HCT116 (cell line): ENCODE results near the gene TIPRL. TPM values are rescaled to one million over a fixed set of nuclear protein-coding genes. Genes with fewer than 3 reads are reported as not detected.
"Not testable (repeated sequence)": the region's sequence is repeated elsewhere in the genome, so short reads cannot be mapped to it uniquely, and the experiment has no call there.

Experiments used
- ATAC-seq: fragments of 200-7000 bp; cut with Tn5 transposase; 2 replicates; pipeline ENCODE4 v1.9.1; 2020; ENCODE audit warnings: mild to moderate bottlenecking, moderate library complexity
- BruUV-seq: library from RNA; stranded (reverse); fragments of 400-500 nt; replicated peaks from 2 replicates; lab custom pipeline; 2021; lab: Mats Ljungman, UMichigan
- CTCF ChIA-PET: fragments of 300-600 bp; sonication (Branson Sonifier 250); formaldehyde crosslinking; loops from one replicate; lab custom pipeline; 2021; ENCODE audit warnings: antibody characterized with exemption; lab: Charles Lee
- POLR2A ChIA-PET: fragments of 300-600, 350-600 bp; sonication (Branson Sonifier 250); formaldehyde crosslinking; loops from one replicate; lab custom pipeline; 2021; ENCODE audit warnings: antibody characterized with exemption; lab: Charles Lee
- RAD21 ChIA-PET, 2 experiments: fragments of 300-600 bp; sonication (Branson Sonifier 250); formaldehyde crosslinking; loops; one replicate each; lab custom pipeline; 2023; ENCODE audit warnings: low total read pairs in 2 of 2; ENCODE audit not compliant: uncharacterized antibody in 2 of 2, unreplicated experiment in 2 of 2, low non-redundant PET in 1 of 2; lab: Charles Lee
- DNase-seq: peaks from one replicate; pipeline ENCODE4 v3.0.0-alpha.2; 2010; ENCODE audit warnings: low read depth, low spot score
- H2AFZ ChIP-seq: fragments of 200-600 bp; shearing (Covaris generic), sonication (generic); 2 replicates; pipeline ENCODE4 v1.6.1; 2017; ENCODE audit warnings: low read depth, mixed run types, mixed read lengths, antibody characterized with exemption, low read length; ENCODE audit not compliant: poor library complexity, severe bottlenecking
- H3K27ac ChIP-seq: 2 replicates; pipeline ENCODE4 v1.5.1; 2012; ENCODE audit warnings: low read depth, low read length
- H3K27me3 ChIP-seq: fragments of 200-600 bp; sonication (generic); 2 replicates; pipeline ENCODE4 v1.6.1; 2016; ENCODE audit warnings: mixed run types, low read length, mixed read lengths; ENCODE audit not compliant: insufficient read depth
- H3K36me3 ChIP-seq, 2 experiments: fragments of 200-500 bp in 1 of 2; fragments of 200-600 bp in 1 of 2; sonication (Bioruptor generic) in 1 of 2; sonication (generic) in 1 of 2; 2 replicates each; pipeline versions ENCODE4 v1.5.1 to v1.6.1; 2014 to 2016; ENCODE audit warnings: low read length in 2 of 2, inconsistent platforms in 1 of 2, mixed read lengths in 1 of 2, mixed run types in 1 of 2; ENCODE audit not compliant: insufficient read depth in 2 of 2, control insufficient read depth in 1 of 2
- H3K4me1 ChIP-seq, 2 experiments: fragments of 200-600 bp in 1 of 2; sonication (generic) in 1 of 2; 2 replicates each; pipeline versions ENCODE4 v1.5.1 to v1.6.1; 2012 to 2017; ENCODE audit warnings: low read length in 2 of 2, inconsistent platforms in 1 of 2, mild to moderate bottlenecking in 1 of 2, mixed read lengths in 1 of 2, mixed run types in 1 of 2, moderate library complexity in 1 of 2; ENCODE audit not compliant: insufficient read depth in 2 of 2, control insufficient read depth in 1 of 2
- H3K4me2 ChIP-seq: fragments of 200-600 bp; sonication (generic); 2 replicates; pipeline ENCODE4 v1.6.1; 2017; ENCODE audit warnings: mixed run types, low read length, mixed read lengths
- H3K4me3 ChIP-seq, 2 experiments: fragments of 200-600 bp in 1 of 2; sonication (generic) in 1 of 2; replicated peaks in 1 of 2; 2 replicates each; pipeline ENCODE4 v1.5.1; 2011 to 2016; ENCODE audit warnings: low read length in 2 of 2, control low read depth in 1 of 2, low read depth in 1 of 2, mild to moderate bottlenecking in 1 of 2, mixed read lengths in 1 of 2, mixed run types in 1 of 2
- H3K79me2 ChIP-seq: fragments of 200-600 bp; sonication (generic); 2 replicates; pipeline ENCODE4 v1.6.1; 2017; ENCODE audit warnings: mild to moderate bottlenecking, mixed run types, low read length, moderate library complexity, mixed read lengths; ENCODE audit not compliant: insufficient read depth
- H3K9ac ChIP-seq: fragments of 200-600 bp; sonication (generic); 2 replicates; pipeline ENCODE4 v1.6.1; 2016; ENCODE audit warnings: low read length, mixed read lengths
- H3K9me2 ChIP-seq: fragments of 200-600 bp; sonication (generic), shearing (Covaris generic); 2 replicates; pipeline ENCODE4 v1.6.1; 2017; ENCODE audit warnings: mixed run types, mild to moderate bottlenecking, moderate library complexity; ENCODE audit not compliant: insufficient read depth
- H3K9me3 ChIP-seq, 2 experiments: fragments of 200-500 bp in 1 of 2; fragments of 200-600 bp in 1 of 2; sonication (Bioruptor generic) in 1 of 2; sonication (generic) in 1 of 2; 2 replicates each; pipeline ENCODE4 v1.6.1; 2014 to 2017; ENCODE audit warnings: low read length in 2 of 2, mixed read lengths in 2 of 2, inconsistent platforms in 1 of 2, low read depth in 1 of 2, mild to moderate bottlenecking in 1 of 2, mixed run types in 1 of 2, moderate library complexity in 1 of 2; ENCODE audit not compliant: control insufficient read depth in 1 of 2, insufficient read depth in 1 of 2
- H4K20me1 ChIP-seq: fragments of 200-600 bp; sonication (generic), shearing (Covaris generic); 2 replicates; pipeline ENCODE4 v1.6.1; 2017; ENCODE audit warnings: mixed run types, mild to moderate bottlenecking, moderate library complexity; ENCODE audit not compliant: insufficient read depth
- CBX3 ChIP-seq: IDR thresholded peaks from 2 replicates; pipeline ENCODE4 v1.6.1; 2012; ENCODE audit warnings: low read depth
- CEBPB ChIP-seq: IDR thresholded peaks from 2 replicates; pipeline ENCODE4 v1.6.1; 2012; ENCODE audit warnings: low read depth
- EGR1 ChIP-seq: IDR thresholded peaks from 2 replicates; pipeline ENCODE4 v1.6.1; 2012; ENCODE audit warnings: low read depth
- ELF1 ChIP-seq: IDR thresholded peaks from 2 replicates; pipeline ENCODE4 v1.6.1; 2012; ENCODE audit warnings: low read depth, borderline replicate concordance
- EZH2 ChIP-seq: fragments of 200-600 bp; sonication (generic); IDR thresholded peaks from 2 replicates; pipeline ENCODE4 v1.6.1; 2017; ENCODE audit warnings: antibody characterized with exemption, mixed run types
- EZH2phosphoT487 ChIP-seq: fragments of 200-600 bp; IDR thresholded peaks from 2 replicates; pipeline ENCODE4 v1.6.1; 2018; ENCODE audit warnings: antibody characterized with exemption, borderline replicate concordance
- JUND ChIP-seq: IDR thresholded peaks from 2 replicates; pipeline ENCODE4 v1.6.1; 2012
- POLR2AphosphoS5 ChIP-seq: IDR thresholded peaks from 2 replicates; pipeline ENCODE4 v1.6.1; 2011; ENCODE audit warnings: mild to moderate bottlenecking, low read depth, low read length, moderate library complexity
- RAD21 ChIP-seq: IDR thresholded peaks from 2 replicates; pipeline ENCODE4 v1.6.1; 2012; ENCODE audit warnings: low read depth, mild to moderate bottlenecking
- SIN3A ChIP-seq: IDR thresholded peaks from 2 replicates; pipeline ENCODE4 v1.6.1; 2012; ENCODE audit warnings: low read depth
- SP1 ChIP-seq: IDR thresholded peaks from 2 replicates; pipeline ENCODE4 v1.6.1; 2012; ENCODE audit warnings: low read depth
- SRF ChIP-seq: IDR thresholded peaks from 2 replicates; pipeline ENCODE4 v1.6.1; 2012; ENCODE audit warnings: low read depth
- YY1 ChIP-seq: IDR thresholded peaks from 2 replicates; pipeline ENCODE4 v1.6.1; 2011; ENCODE audit warnings: low read length, low read depth, moderate library complexity, mild to moderate bottlenecking; ENCODE audit not compliant: insufficient replicate concordance; ENCODE audit errors: extremely low read depth
- ZBTB33 ChIP-seq: IDR thresholded peaks from 2 replicates; pipeline ENCODE4 v1.6.1; 2011; ENCODE audit warnings: mild to moderate bottlenecking, low read length, moderate library complexity; ENCODE audit not compliant: insufficient replicate concordance; ENCODE audit errors: extremely low read depth
- intact Hi-C: fragments of 100-400 bp; cut with micrococcal nuclease; formaldehyde crosslinking; loops from 2 replicates; pipeline ENCODE4 v1.10.0; 2022
- total RNA-seq: library from RNA; stranded (reverse); gene quantifications from one replicate; pipeline ENCODE4 v1.2.1, GENCODE V29; 2021; ENCODE audit not compliant: unreplicated experiment
- TF ChIP-seq, protein P1 (sequence below): IDR thresholded peaks from 2 replicates; pipeline ENCODE4 v1.6.1; 2012
- TF ChIP-seq, protein P2 (sequence below), 3 experiments: fragments of 200-600 bp in 1 of 3; sonication (generic) in 1 of 3; IDR thresholded peaks in 2 of 3; conservative IDR thresholded peaks in 1 of 3; 2 replicates each; pipeline ENCODE4 v1.5.1; 2012 to 2017; ENCODE audit warnings: low read depth in 2 of 3, low read length in 2 of 3, antibody characterized with exemption in 1 of 3, borderline replicate concordance in 1 of 3, control low read depth in 1 of 3, mild to moderate bottlenecking in 1 of 3, mixed read lengths in 1 of 3, mixed run types in 1 of 3, moderate library complexity in 1 of 3; ENCODE audit not compliant: insufficient read depth in 1 of 3

Gene TIPRL
- total RNA-seq, 1 experiment from 2014 or later, result 36.4 TPM

GRCh38 chr1:168180148-168180524 is 1.4 kb downstream of the TIPRL start:
- Histone ChIP-seq H3K9me3 (no peaks in the 10 kb centered on the region), H3K9me2 (no peaks in the 10 kb centered on the region), H4K20me1 (no peaks in the 10 kb centered on the region), H3K4me2 (peak overlapping the region; percentile 82), H3K4me3 (peak overlapping the region; percentile 91 to 97), H3K79me2 (peaks cover 58% of the 10 kb centered on the region), H3K27ac (peak overlapping the region; percentile 74), H3K9ac (peak overlapping the region; percentile 65), H3K4me1 (peaks cover 18 to 28% of the 10 kb centered on the region in 2 experiments), H3K36me3 (no peaks in the 10 kb centered on the region), H2AFZ (no peak overlapping the region), H3K27me3 (no peaks in the 10 kb centered on the region)
- no peak for DNase-seq
- no peak for ATAC-seq
- TF ChIP-seq JUND, result no peak
- no peak for TF ChIP-seq RAD21
- TF ChIP-seq YY1, result no peak
- TF ChIP-seq SRF, result no peak
- no peak for TF ChIP-seq EGR1
- TF ChIP-seq SIN3A, result no peak
- no peak for TF ChIP-seq ELF1
- TF ChIP-seq, protein P1, sequence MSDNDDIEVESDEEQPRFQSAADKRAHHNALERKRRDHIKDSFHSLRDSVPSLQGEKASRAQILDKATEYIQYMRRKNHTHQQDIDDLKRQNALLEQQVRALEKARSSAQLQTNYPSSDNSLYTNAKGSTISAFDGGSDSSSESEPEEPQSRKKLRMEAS, result no peak
- TF ChIP-seq EZH2phosphoT487, result no peak
- TF ChIP-seq, protein P2, sequence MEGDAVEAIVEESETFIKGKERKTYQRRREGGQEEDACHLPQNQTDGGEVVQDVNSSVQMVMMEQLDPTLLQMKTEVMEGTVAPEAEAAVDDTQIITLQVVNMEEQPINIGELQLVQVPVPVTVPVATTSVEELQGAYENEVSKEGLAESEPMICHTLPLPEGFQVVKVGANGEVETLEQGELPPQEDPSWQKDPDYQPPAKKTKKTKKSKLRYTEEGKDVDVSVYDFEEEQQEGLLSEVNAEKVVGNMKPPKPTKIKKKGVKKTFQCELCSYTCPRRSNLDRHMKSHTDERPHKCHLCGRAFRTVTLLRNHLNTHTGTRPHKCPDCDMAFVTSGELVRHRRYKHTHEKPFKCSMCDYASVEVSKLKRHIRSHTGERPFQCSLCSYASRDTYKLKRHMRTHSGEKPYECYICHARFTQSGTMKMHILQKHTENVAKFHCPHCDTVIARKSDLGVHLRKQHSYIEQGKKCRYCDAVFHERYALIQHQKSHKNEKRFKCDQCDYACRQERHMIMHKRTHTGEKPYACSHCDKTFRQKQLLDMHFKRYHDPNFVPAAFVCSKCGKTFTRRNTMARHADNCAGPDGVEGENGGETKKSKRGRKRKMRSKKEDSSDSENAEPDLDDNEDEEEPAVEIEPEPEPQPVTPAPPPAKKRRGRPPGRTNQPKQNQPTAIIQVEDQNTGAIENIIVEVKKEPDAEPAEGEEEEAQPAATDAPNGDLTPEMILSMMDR (IDR thresholded peaks at IDR 0.05 in 2 of 3, conservative IDR thresholded peaks at IDR 0.05 in 1 of 3; ENCODE audit: borderline replicate concordance in 1 of 3, insufficient read depth in 1 of 3, low read depth in 2 of 3, low read length in 2 of 3), result no peak
- TF ChIP-seq CBX3, result no peak
- no peak for TF ChIP-seq ZBTB33
- TF ChIP-seq CEBPB, result no peak
- no peak for TF ChIP-seq SP1
- TF ChIP-seq EZH2, result no peak
- no peak for TF ChIP-seq POLR2AphosphoS5
- CTCF ChIA-PET, result no interaction called here
- no TSS peak for BruUV-seq
- intact Hi-C loops, result no loop called here
- RAD21 ChIA-PET, result no interaction called here
- POLR2A ChIA-PET, result no interaction called here

DNA sequence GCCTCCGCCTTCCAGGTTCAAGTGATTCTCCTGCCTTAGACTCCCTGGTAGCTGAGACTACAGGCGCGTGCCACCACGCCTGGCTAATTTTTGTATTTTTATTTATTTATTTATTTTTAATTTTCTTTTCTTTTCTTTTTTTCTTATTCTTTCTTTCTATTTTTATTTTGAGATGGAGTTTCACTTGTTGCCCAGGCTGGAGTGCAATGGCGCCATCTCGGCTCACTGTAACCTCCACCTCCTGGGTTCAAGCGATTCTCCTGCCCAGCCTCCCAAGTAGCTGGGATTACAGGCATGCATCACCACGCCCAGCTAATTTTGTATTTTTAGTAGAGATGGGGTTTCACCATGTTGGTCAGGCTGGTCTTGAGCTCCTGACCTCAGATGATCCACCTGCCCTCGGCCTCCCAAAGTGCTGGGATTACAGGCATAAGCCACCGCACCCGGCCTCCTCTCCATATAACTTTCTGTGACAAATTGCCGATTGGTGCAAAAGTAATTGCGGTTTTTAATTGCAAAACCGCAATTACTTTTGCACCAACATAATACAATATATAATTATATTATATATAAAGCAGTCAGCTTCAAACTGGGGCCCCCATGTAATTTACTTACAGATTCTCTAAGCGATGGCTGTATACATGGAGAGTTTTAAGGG is 2.4 kb downstream of the TIPRL start:
- BruUV-seq, H2AFZ ChIP-seq, H3K9me3 ChIP-seq, DNase-seq, CTCF ChIA-PET, intact Hi-C loops, POLR2A ChIA-PET, ATAC-seq, H3K27me3 ChIP-seq, H3K9me2 ChIP-seq, H4K20me1 ChIP-seq, H3K4me3 ChIP-seq, H3K9ac ChIP-seq, H3K36me3 ChIP-seq: not testable (repeated sequence)
- peaks cover 18 to 28% of the 10 kb centered on the region in 2 experiments for H3K4me1 ChIP-seq
- peaks cover 59% of the 10 kb centered on the region for H3K79me2 ChIP-seq
- RAD21 ChIA-PET, result interaction anchor here in 1 of 2 experiments (0.7 kb wide), 1 partner anchor 961 kb away, joined by 5 read pairs; no protein-coding TSS in a partner anchor
- 0 out of 2 replicates have a peak overlapping the region, but pooled peaks have one; percentile 12 for H3K27ac ChIP-seq
- H3K4me2 ChIP-seq, result peak overlapping the region; percentile 40
